ENCODE results near the gene HPS5. TPM values are rescaled to one million over a fixed set of nuclear protein-coding genes. Genes with fewer than 3 reads are reported as not detected.

Gene HPS5
- total RNA-seq, 2 experiments from 2014 or later, result 8.8 to 9.3 TPM

GRCh38 chr11:18319914-18320313, 2.0 kb downstream of the HPS5 start:
- H3K27ac Mint-ChIP-seq, result peak overlapping the region; percentile 99

GRCh38 chr11:18317551-18317950, 4.4 kb downstream of the HPS5 start:
- CTCF ChIA-PET, result no interaction called here
- H3K4me1 Mint-ChIP-seq (ENCODE audit: low read depth), result peaks cover 50% of the 10 kb centered on the region
- H3K4me1 ChIP-seq (ENCODE audit: insufficient read depth, low read length), result peaks cover 4% of the 10 kb centered on the region

More at GRCh38 chr11:18319914-18320313, 2.0 kb downstream of the HPS5 start:
- no peak for ATAC-seq (ENCODE audit: poor library complexity)
- no peak overlapping the region for H3K4me3 ChIP-seq (ENCODE audit: low read length)
- Mint-ChIP-seq H3K27me3 (no peaks in the 10 kb centered on the region), H3K4me3 (peak overlapping the region; percentile 40), H3K9me3 (no peaks in the 10 kb centered on the region), H3K4me1 (ENCODE audit: low read depth) (peaks cover 74% of the 10 kb centered on the region), H3K36me3 (ENCODE audit: low read depth) (peaks cover 35% of the 10 kb centered on the region)
- H3K4me1 ChIP-seq (ENCODE audit: insufficient read depth, low read length), result peaks cover 25% of the 10 kb centered on the region
- H3K27ac ChIP-seq (ENCODE audit: low read depth in 1 of 2, low read length in 2 of 2), result no peak overlapping the region
- no peak for DNase-seq
- no peaks in the 10 kb centered on the region for H3K27me3 ChIP-seq (ENCODE audit: control insufficient read depth in 1 of 2, insufficient read depth in 2 of 2, low read length in 2 of 2)
- ChIA-PET POLR2A (interaction anchor here (0.9 to 4.1 kb wide), 3 partner anchors 12 to 214 kb away, joined by 3 to 148 read pairs (median 29); partner anchors contain the start of genes LDHA and SAAL1), CTCF (interaction anchor here (0.6 to 1.1 kb wide), 2 partner anchors 40 to 76 kb away, joined by 3 read pairs; no protein-coding TSS in a partner anchor)
- TF ChIP-seq CTCF (IDR thresholded peaks at IDR 0.05), result no peak
- peaks cover 6% of the 10 kb centered on the region for H3K36me3 ChIP-seq (ENCODE audit: insufficient read depth, low read length)
- H3K9me3 ChIP-seq (ENCODE audit: control insufficient read depth in 1 of 2, insufficient read depth in 1 of 2, low read length in 2 of 2), result no peaks in the 10 kb centered on the region
- intact Hi-C loops (cut with DNase I, micrococcal nuclease), result loop anchor here (5.0 to 10.0 kb wide), 6 partner anchors 213 to 1113 kb away; partner anchors contain the start of genes SERGEF (in 2 of the 2), IGSF22 (in 1 of the 2), PIK3C2A (in 1 of the 2) and SAAL1 (in 1 of the 2)

DNA sequence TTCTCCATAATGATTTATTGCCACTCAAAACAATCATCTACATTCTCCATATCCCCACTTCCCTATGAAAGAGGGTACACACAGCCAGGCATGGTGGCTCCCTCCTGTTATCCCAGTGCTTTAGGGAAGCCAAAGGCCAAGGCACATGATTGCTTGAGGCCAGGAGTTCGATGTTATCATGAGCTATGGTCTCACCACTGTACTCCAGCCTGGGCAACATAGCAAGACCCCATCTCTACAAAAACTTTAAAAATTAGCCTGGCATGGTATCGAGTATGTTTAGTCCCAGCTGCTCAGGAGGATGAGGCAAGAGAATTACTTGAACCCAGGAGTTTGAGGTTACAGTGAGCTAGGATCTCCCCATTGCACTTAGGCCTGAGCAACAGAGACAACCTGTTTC, 6.0 kb downstream of the HPS5 start:
- no peak overlapping the region for H3K27ac Mint-ChIP-seq
- CTCF ChIA-PET, result no interaction called here

More at GRCh38 chr11:18317551-18317950, 4.4 kb downstream of the HPS5 start:
- H3K4me3 Mint-ChIP-seq, result no peak overlapping the region
- Histone ChIP-seq H3K27me3 (ENCODE audit: control insufficient read depth in 1 of 2, insufficient read depth in 2 of 2, low read length in 2 of 2) (no peaks in the 10 kb centered on the region), H3K9me3 (ENCODE audit: control insufficient read depth in 1 of 2, insufficient read depth in 1 of 2, low read length in 2 of 2) (no peaks in the 10 kb centered on the region), H3K36me3 (ENCODE audit: insufficient read depth, low read length) (peaks cover 10% of the 10 kb centered on the region), H3K27ac (ENCODE audit: low read depth in 1 of 2, low read length in 2 of 2) (no peak overlapping the region), H3K4me3 (ENCODE audit: low read length) (no peak overlapping the region)
- POLR2A ChIA-PET, result no interaction called here
- no peak for TF ChIP-seq CTCF (IDR thresholded peaks at IDR 0.05)
- H3K36me3 Mint-ChIP-seq (ENCODE audit: low read depth), result peaks cover 33% of the 10 kb centered on the region
- H3K27me3 Mint-ChIP-seq, result no peaks in the 10 kb centered on the region
- no peak overlapping the region for H3K27ac Mint-ChIP-seq
- intact Hi-C loops (cut with DNase I, micrococcal nuclease), result no loop called here
- no peaks in the 10 kb centered on the region for H3K9me3 Mint-ChIP-seq
- DNase-seq (no peak), ATAC-seq (ENCODE audit: poor library complexity) (no peak)

More for the DNA sequence above, 6.0 kb downstream of the HPS5 start:
- no peak overlapping the region for H3K4me3 Mint-ChIP-seq
- H3K9me3 ChIP-seq (ENCODE audit: control insufficient read depth in 1 of 2, insufficient read depth in 1 of 2, low read length in 2 of 2), result no peaks in the 10 kb centered on the region
- DNase-seq (no peak), ATAC-seq (ENCODE audit: poor library complexity) (no peak)
- H3K36me3 Mint-ChIP-seq (ENCODE audit: low read depth), result peaks cover 34% of the 10 kb centered on the region
- H3K27me3 Mint-ChIP-seq, result no peaks in the 10 kb centered on the region
- no peaks in the 10 kb centered on the region for H3K9me3 Mint-ChIP-seq
- peaks cover 33% of the 10 kb centered on the region for H3K4me1 Mint-ChIP-seq (ENCODE audit: low read depth)
- H3K36me3 ChIP-seq (ENCODE audit: insufficient read depth, low read length), result peaks cover 14% of the 10 kb centered on the region
- POLR2A ChIA-PET, result interaction anchor here (1.1 to 1.9 kb wide), 2 partner anchors 32 to 80 kb away, joined by 3 to 7 read pairs; no protein-coding TSS in a partner anchor
- no peak for TF ChIP-seq CTCF (IDR thresholded peaks at IDR 0.05)
- no peak overlapping the region for H3K27ac ChIP-seq (ENCODE audit: low read depth in 1 of 2, low read length in 2 of 2)
- no peaks in the 10 kb centered on the region for H3K4me1 ChIP-seq (ENCODE audit: insufficient read depth, low read length)
- intact Hi-C loops (cut with DNase I, micrococcal nuclease), result no loop called here
- no peaks in the 10 kb centered on the region for H3K27me3 ChIP-seq (ENCODE audit: control insufficient read depth in 1 of 2, insufficient read depth in 2 of 2, low read length in 2 of 2)
- no peak overlapping the region for H3K4me3 ChIP-seq (ENCODE audit: low read length)
